ENCODE measurements around the gene FBXL16. TPM values are rescaled to one million over a fixed set of nuclear protein-coding genes. Genes with fewer than 3 reads are reported as not detected.
A peak's percentile ranks its signal among the peaks of the same experiment; 100 is the strongest.

Gene FBXL16
- total RNA-seq, 1 donor: under 0.01 TPM

DNA sequence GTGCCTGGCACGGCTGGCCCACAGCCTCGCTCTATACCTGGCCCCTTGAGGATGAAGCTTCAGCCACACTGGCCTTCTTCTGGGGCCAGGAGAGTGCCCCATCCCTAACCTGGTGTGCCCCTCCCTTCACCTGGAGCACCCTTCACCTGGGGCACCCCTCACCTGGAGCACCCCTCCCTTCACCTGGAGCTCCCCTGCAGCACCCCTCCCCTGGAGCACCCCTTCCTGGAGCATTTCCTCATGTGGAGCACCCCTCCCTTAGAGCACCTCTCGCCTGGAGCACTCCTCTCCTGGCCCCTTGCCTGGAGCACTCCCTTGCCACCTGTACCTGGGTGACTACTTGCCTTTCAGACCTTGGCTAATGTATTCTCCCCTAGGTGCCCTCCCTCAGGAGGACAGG is 2.4 kb upstream of the FBXL16 start:
- no peak for DNase-seq (ENCODE audit: low read depth)
- H3K4me3 ChIP-seq (ENCODE audit: low read depth, low read length): no peak overlapping the region
- TF ChIP-seq, protein P1, sequence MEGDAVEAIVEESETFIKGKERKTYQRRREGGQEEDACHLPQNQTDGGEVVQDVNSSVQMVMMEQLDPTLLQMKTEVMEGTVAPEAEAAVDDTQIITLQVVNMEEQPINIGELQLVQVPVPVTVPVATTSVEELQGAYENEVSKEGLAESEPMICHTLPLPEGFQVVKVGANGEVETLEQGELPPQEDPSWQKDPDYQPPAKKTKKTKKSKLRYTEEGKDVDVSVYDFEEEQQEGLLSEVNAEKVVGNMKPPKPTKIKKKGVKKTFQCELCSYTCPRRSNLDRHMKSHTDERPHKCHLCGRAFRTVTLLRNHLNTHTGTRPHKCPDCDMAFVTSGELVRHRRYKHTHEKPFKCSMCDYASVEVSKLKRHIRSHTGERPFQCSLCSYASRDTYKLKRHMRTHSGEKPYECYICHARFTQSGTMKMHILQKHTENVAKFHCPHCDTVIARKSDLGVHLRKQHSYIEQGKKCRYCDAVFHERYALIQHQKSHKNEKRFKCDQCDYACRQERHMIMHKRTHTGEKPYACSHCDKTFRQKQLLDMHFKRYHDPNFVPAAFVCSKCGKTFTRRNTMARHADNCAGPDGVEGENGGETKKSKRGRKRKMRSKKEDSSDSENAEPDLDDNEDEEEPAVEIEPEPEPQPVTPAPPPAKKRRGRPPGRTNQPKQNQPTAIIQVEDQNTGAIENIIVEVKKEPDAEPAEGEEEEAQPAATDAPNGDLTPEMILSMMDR (IDR thresholded peaks at IDR 0.05; ENCODE audit: insufficient read depth, low read length): no peak

DNA sequence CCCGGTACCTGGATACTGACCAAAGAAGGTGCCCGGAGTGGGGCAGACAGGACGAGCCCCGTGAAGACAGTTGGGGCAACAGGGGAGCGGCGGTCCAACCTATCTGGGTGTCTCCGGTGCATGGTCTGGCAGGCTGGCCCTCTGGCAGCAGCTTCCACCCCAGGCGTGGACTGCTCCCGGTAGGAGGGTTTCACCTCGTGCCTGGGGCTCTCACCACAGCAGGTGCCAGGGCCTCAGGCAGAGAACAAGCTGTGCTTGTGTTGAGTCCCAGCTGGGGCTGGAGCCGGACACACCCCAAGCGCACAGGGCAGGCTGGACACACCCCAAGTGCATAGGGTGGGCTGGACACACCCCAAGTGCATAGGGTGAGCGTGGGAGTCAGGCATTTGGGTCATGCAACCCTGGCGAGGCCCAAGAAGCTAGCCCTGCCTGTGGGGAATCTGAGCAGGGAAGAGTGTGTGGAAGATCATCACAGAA is 1.5 kb upstream of the FBXL16 start:
- no peak for DNase-seq (ENCODE audit: low read depth)
- TF ChIP-seq, protein P1 (IDR thresholded peaks at IDR 0.05; ENCODE audit: insufficient read depth, low read length): no peak
- H3K4me3 ChIP-seq (ENCODE audit: low read depth, low read length): no peak overlapping the region

DNA sequence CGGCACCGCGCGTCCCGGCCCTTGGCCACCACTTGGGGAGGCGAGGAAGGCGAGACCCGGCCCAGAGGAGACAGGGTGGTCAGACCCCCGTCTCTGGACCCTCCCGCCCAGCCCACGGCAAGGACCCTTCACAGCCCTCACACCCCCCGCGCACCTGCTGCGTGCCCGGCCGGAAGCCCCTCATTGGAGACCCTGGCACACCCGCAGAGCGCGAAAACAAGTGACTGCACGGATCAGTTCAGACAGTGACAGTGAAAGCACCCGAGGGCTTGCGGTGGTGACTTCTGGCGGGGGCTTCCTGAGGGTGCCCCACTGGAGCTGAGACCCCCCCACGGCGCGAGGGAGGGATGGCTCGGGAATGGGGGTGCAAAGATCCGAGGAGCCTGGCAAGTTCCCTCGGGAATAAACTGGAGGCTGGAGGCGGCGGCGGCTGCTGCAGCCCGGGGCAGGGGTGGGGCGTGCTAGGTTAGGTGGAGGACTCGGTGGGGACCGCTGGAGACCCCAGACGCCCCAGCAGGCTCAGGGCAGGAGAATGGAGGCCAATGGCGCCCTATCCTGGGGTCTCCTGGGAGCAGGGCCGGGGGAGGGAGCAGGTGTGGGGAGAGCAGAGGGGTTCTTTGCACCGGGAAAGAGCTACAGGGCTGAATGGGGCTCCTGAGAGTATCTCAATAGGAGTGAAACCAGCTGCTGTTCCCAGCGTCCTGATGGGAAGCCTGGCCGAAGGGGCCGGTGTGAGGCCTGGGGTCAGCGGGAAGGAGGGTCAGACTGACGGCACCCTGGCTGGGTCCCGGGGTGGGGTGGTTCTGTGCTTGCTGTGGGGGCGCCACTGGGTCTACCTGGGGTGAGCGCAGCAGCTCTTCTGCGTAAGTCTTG is 824 bp upstream of the FBXL16 start:
- no peak overlapping the region for H3K4me3 ChIP-seq (ENCODE audit: low read depth, low read length)
- TF ChIP-seq, protein P1 (IDR thresholded peaks at IDR 0.05; ENCODE audit: insufficient read depth, low read length): no peak
- no peak for DNase-seq (ENCODE audit: low read depth)

DNA sequence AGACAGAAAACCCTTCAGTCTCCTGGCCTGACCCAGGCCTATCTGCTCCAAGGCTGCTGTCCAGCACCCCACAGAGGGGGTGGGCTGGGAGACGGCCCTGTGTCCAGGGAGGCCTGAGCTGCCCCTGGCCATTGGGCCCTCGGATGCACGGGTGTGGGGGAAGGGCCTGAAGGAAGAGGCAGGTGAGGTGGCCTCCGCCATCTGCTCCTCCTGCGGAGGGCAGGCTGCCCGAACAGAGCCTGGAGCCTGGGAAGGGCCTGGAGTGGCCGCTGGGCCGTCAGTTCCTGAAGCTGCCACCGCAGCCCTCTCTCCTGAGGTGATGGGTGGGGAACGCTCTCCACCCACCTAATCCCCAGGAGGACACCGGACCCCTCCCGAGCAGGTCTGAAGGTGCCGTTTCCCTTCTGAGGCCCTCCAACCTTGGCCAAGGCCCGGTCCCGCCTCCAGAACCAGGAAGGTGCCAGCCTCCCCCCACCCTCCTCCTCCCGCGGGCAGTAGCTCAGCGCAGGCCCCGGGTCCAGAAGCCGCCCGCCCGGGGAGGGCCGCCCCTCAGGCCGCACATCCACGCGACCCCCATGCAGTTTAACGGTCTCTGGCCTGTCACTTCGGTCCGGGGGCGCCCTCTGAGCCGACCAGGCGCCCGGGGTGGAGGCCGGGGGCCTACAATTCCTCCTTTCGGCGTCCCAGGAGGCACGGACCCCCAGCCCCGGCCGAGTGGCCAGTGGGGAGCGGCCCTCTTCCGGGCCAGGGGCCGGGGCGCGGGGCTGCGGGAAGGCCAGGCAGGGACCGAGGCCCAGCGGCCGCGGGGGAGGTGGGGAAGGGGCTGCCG is 835 bp downstream of the FBXL16 start:
- H3K4me3 ChIP-seq (ENCODE audit: low read depth, low read length): peak overlapping the region; percentile 17
- no peak for DNase-seq (ENCODE audit: low read depth)
- TF ChIP-seq, protein P1 (IDR thresholded peaks at IDR 0.05; ENCODE audit: insufficient read depth, low read length): no peak

DNA sequence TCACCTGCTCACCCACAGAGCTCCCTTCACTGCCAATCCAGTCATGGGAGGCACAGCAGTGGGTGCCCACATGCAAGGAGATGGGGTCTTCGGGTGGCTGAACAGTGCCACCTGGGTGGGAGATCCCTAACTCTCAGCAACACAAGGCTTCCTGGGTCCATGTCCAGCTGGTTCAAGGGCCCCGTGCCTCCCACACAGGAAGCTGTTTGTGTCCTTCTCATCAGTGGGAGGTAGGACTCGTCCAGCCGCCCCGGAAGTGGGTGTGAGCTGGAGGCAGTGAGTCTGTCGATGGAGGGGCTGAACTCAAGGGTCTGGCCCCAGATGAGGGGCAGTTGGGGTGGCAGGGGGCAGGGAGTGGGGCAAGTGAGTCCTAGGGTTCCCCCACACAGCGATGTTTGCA is 1.6 kb downstream of the FBXL16 start:
- TF ChIP-seq, protein P1 (IDR thresholded peaks at IDR 0.05; ENCODE audit: insufficient read depth, low read length): no peak
- no peak for DNase-seq (ENCODE audit: low read depth)
- no peak overlapping the region for H3K4me3 ChIP-seq (ENCODE audit: low read depth, low read length)

DNA sequence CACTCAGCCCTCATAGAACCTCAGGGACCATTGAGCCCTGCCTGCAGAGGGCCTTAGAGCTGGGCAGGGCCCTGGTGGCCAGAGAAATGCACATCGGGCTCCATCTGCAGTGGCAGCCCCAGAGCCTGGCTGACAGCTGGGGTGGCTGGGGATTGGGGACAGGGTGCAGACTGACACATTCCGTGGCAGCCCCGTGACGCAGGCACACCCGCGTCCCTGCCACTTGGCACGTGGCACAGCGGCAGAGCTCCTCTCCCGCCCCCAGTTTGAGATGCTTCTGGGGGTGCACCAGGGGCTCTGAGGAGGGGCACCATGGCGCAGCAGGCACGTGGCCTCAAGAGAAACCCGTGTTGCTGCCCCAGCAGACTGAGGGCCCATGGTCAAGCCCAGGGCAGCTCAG is 2.2 kb downstream of the FBXL16 start:
- no peak for DNase-seq (ENCODE audit: low read depth)
- H3K4me3 ChIP-seq (ENCODE audit: low read depth, low read length): no peak overlapping the region
- TF ChIP-seq, protein P1 (IDR thresholded peaks at IDR 0.05; ENCODE audit: insufficient read depth, low read length): no peak

All from fibroblast of the aortic adventitia (primary cell).